Smooth muscle cell (in vitro differentiated cells): ENCODE measurements around the gene SOCS1. TPM values are rescaled to one million over a fixed set of nuclear protein-coding genes. Genes with fewer than 3 reads are reported as not detected.

ENCODE experiments used
- DNase-seq: peaks from one replicate; lab custom pipeline; 2025; ENCODE audit not compliant: unreplicated experiment; lab: John Stamatoyannopoulos, UW
- H2AFZ ChIP-seq: fragments of 200-600 bp; sonication (generic); 2 replicates; pipeline ENCODE4 v1.6.0; 2016; ENCODE audit warnings: antibody characterized with exemption, low read depth, mild to moderate bottlenecking
- H3F3A ChIP-seq: fragments of 200-600 bp; sonication (generic); 2 replicates; pipeline ENCODE4 v1.6.0; 2017; ENCODE audit warnings: antibody characterized with exemption, low read depth
- H3K27ac ChIP-seq: fragments of 200-600 bp; sonication (generic); 2 replicates; pipeline ENCODE4 v1.5.1; 2016; ENCODE audit warnings: low read depth, mild to moderate bottlenecking
- H3K27me3 ChIP-seq: fragments of 200-600 bp; sonication (generic); 2 replicates; pipeline ENCODE4 v1.6.1; 2016; ENCODE audit warnings: low read depth, mild to moderate bottlenecking
- H3K36me3 ChIP-seq: fragments of 200-600 bp; sonication (generic); 2 replicates; pipeline ENCODE4 v1.5.1; 2016; ENCODE audit warnings: low read depth
- H3K4me1 ChIP-seq: fragments of 200-600 bp; sonication (generic); 2 replicates; pipeline ENCODE4 v1.5.1; 2016; ENCODE audit warnings: low read depth
- H3K4me2 ChIP-seq: fragments of 200-600 bp; sonication (generic); 2 replicates; pipeline ENCODE4 v1.6.0; 2016; ENCODE audit warnings: mild to moderate bottlenecking
- H3K4me3 ChIP-seq: fragments of 200-600 bp; sonication (generic); 2 replicates; pipeline ENCODE4 v1.5.1; 2016; ENCODE audit warnings: mild to moderate bottlenecking
- H3K79me2 ChIP-seq: fragments of 200-600 bp; sonication (generic); 2 replicates; pipeline ENCODE4 v1.6.0; 2016; ENCODE audit warnings: low read depth, mild to moderate bottlenecking
- H3K9ac ChIP-seq: fragments of 200-600 bp; sonication (generic); 2 replicates; pipeline ENCODE4 v1.6.0; 2016; ENCODE audit warnings: low read depth
- H3K9me3 ChIP-seq: fragments of 200-600 bp; sonication (generic); replicated peaks from 2 replicates; pipeline ENCODE4 v1.5.1; 2016; ENCODE audit warnings: low read depth
- H4K20me1 ChIP-seq: fragments of 200-600 bp; sonication (generic); 2 replicates; pipeline ENCODE4 v1.6.0; 2016; ENCODE audit warnings: low read depth
- WGBS: methylation state at CpG from one replicate; pipeline ENCODE4 v1.1.7; 2016; ENCODE audit warnings: low lambda C conversion rate; 5-methylcytosine and 5-hydroxymethylcytosine counted together
- polyA plus RNA-seq: library from polyadenylated mRNA; unstranded; fragments of >200 nt; fragmentation: Nextera tagmentation; extraction: Ambion mirVana; gene quantifications from 2 replicates; pipeline ENCODE4 v1.2.1, GENCODE V29; 2016
- total RNA-seq: library from RNA; depleted of rRNA; stranded (reverse); fragments of >200 nt; gene quantifications from 2 replicates; pipeline ENCODE4 v1.2.3, GENCODE V29; 2014
- TF ChIP-seq, protein P1 (sequence below): fragments of 200-600 bp; sonication (generic); IDR thresholded peaks from 2 replicates; pipeline ENCODE4 v1.5.1; 2017; ENCODE audit warnings: borderline replicate concordance, mild to moderate bottlenecking, antibody characterized with exemption; ENCODE audit not compliant: insufficient read depth, poor library complexity, severe bottlenecking

The SOCS1 gene
- total and polyA plus RNA-seq, 2 experiments from 2014 or later: 6.1 to 18.7 TPM

DNA sequence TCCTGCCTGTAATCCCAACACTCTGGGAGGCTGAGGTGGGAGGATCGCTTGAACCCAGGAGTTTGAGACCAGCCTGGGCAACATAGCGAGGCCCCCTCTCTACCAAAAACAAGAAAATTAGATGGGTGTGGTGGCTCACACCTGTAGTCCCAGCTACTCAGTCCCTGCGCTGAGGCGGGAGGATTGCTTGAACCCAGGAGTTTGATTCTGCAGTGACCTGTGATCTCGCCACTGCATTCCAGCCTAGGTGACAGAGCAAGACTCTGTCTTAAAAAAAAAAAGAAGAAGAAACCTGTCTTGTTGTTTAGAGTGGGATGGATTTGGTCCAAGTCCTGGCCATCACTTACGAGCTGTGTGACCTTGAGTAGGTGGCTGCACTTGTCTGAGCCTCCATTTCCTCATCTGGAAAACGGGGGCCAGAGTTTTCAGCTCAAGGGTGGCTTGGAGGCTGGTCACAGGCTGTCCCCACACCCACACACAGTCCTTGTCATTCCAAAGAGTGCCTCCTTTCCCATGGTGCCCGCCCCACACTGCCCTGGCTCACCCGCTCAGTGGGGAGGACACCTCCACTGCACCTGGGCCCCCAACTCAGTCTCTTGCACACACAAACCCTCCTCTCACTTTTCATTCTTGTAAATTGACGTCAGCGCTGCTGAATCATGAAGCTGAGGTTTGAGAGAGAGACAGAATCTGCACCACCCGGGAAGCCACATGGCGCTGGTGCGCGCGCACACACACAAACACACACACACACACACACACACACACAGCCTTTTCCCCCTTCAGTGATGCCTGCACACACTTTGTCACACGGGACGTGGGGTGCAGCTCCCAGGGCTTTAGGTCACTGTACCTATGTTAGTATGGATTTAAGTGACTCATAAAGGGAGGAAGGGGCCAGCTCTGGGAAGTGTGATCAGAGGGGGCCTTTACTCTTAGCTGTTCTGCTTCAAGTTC is 4.2 kb downstream of the SOCS1 start:
- TF ChIP-seq, protein P1, sequence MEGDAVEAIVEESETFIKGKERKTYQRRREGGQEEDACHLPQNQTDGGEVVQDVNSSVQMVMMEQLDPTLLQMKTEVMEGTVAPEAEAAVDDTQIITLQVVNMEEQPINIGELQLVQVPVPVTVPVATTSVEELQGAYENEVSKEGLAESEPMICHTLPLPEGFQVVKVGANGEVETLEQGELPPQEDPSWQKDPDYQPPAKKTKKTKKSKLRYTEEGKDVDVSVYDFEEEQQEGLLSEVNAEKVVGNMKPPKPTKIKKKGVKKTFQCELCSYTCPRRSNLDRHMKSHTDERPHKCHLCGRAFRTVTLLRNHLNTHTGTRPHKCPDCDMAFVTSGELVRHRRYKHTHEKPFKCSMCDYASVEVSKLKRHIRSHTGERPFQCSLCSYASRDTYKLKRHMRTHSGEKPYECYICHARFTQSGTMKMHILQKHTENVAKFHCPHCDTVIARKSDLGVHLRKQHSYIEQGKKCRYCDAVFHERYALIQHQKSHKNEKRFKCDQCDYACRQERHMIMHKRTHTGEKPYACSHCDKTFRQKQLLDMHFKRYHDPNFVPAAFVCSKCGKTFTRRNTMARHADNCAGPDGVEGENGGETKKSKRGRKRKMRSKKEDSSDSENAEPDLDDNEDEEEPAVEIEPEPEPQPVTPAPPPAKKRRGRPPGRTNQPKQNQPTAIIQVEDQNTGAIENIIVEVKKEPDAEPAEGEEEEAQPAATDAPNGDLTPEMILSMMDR: no peak
- WGBS: 65% methylated on average over 18 of the region's 18 CpGs
- Histone ChIP-seq H3K9ac (no peak overlapping the region), H3K9me3 (no peaks in the 10 kb centered on the region), H3F3A (peaks cover 18% of the 10 kb centered on the region), H3K4me2 (peak overlapping the region; percentile 95), H3K4me1 (peaks cover 10% of the 10 kb centered on the region), H2AFZ (no peak overlapping the region), H3K4me3 (no peak overlapping the region), H3K27ac (no peak overlapping the region), H3K27me3 (no peaks in the 10 kb centered on the region), H3K79me2 (peaks cover 19% of the 10 kb centered on the region), H4K20me1 (peaks cover 35% of the 10 kb centered on the region), H3K36me3 (no peaks in the 10 kb centered on the region)
- DNase-seq: no peak

DNA sequence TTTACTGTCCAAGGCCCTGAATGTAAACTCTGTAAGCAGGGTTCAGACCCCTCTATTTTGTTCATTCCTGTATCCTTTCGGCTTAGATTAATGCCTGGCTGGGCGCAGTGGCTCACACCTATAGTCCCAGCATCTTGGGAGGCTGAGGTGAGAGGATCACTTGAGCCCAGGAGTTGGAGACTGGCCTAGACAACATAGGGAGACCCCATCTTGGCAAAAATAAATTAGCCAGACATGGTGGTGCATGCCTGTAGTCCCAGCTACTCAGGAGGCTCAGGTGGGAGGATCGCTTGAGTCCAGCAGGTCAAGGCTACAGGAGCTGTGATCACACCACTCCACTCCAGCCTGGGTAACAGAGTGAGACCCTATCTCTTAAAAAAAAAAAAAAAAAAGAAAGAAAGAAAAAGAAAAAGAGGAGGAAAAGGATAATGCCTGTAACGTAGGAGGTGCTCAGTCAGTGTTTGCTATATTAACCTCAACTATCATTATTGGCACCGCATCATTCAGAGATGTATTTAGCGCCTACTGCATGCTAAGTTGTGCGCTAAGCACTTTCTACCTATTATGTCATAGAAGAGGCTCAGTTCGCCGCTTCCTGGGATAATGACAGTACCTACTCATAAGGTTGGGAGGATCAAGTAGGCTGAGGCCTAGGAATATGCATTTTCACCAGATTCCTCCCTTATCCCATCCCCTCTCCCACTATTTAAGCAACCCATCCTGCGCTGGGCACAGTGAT is 5.0 kb downstream of the SOCS1 start:
- DNase-seq: no peak
- Histone ChIP-seq H3K27me3 (no peaks in the 10 kb centered on the region), H3F3A (peaks cover 18% of the 10 kb centered on the region), H3K27ac (no peak overlapping the region), H4K20me1 (peaks cover 35% of the 10 kb centered on the region), H2AFZ (no peak overlapping the region), H3K9me3 (no peaks in the 10 kb centered on the region), H3K79me2 (peaks cover 19% of the 10 kb centered on the region), H3K36me3 (no peaks in the 10 kb centered on the region), H3K4me2 (no peak overlapping the region), H3K4me1 (peaks cover 10% of the 10 kb centered on the region), H3K9ac (no peak overlapping the region), H3K4me3 (no peak overlapping the region)
- WGBS: 97% methylated on average over 10 of the region's 10 CpGs
- TF ChIP-seq, protein P1: no peak

DNA sequence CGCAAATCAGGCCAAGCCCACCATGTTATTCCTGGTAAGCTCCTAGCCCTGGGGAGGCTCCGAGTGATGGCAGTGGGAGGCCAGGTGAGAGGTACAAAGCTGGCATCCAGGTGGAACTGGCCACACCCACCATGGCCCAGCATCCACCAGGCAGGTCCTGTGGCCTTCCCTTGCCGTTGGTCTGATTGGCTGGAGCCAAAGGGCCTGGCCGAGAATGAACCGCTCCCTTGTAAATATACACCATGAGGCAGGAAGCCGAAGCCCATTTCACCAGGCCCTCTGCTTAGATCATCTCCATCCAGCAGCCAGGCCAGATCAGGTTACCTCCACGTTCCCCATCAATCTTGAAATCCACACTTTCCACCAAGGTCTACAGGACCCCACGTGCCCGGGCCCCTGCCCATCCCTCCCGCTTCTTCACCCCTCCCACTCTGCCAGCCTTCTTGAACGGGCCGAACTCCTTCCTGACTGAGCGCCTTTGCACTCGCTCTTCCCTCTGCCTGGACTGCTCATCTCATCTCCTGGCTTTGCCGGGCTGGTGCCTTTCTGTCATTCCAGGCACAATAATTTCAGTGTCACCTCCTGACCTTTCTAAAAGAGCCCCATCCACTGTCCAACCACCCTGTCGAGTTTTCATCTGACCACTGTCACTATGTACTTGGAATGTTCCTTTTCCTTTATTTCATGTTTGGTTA is 5.8 kb downstream of the SOCS1 start:
- Histone ChIP-seq H3K27me3 (no peaks in the 10 kb centered on the region), H4K20me1 (peaks cover 31% of the 10 kb centered on the region), H2AFZ (no peak overlapping the region), H3K9ac (no peak overlapping the region), H3K4me1 (peaks cover 10% of the 10 kb centered on the region), H3K27ac (no peak overlapping the region), H3K36me3 (no peaks in the 10 kb centered on the region), H3K4me3 (no peak overlapping the region), H3K9me3 (no peaks in the 10 kb centered on the region), H3F3A (peaks cover 18% of the 10 kb centered on the region), H3K79me2 (peaks cover 15% of the 10 kb centered on the region), H3K4me2 (no peak overlapping the region)
- 80% methylated on average over 16 of the region's 16 CpGs for WGBS
- DNase-seq: no peak
- TF ChIP-seq, protein P1: no peak
